SU-DHL-6 (cell line): Measurements from ENCODE around the gene CNTFR.

Source experiments
- H2AFZ ChIP-seq: fragments of 200-600 bp; sonication (generic); 2 replicates; pipeline ENCODE4 v1.6.1; 2014; ENCODE audit warnings: low read depth, mild to moderate bottlenecking, moderate library complexity, mixed read lengths, antibody characterized with exemption, low read length; ENCODE audit not compliant: severe bottlenecking
- H3F3A ChIP-seq: fragments of 200-600 bp; shearing (Covaris generic); 2 replicates; pipeline ENCODE4 v1.6.0; 2016; ENCODE audit warnings: antibody characterized with exemption, mild to moderate bottlenecking; ENCODE audit not compliant: insufficient read depth
- H3K27ac ChIP-seq: fragments of 200-600 bp; sonication (generic); 2 replicates; pipeline ENCODE4 v1.5.1; 2016; ENCODE audit warnings: low read depth, mild to moderate bottlenecking, low read length, moderate library complexity, mixed read lengths
- H3K27me3 ChIP-seq: fragments of 200-600 bp; sonication (generic), shearing (Covaris generic); 2 replicates; pipeline ENCODE4 v1.6.0; 2014; ENCODE audit warnings: mild to moderate bottlenecking, low read length
- H3K36me3 ChIP-seq: fragments of 200-600 bp; sonication (generic); 2 replicates; pipeline ENCODE4 v1.6.1; 2014; ENCODE audit warnings: mild to moderate bottlenecking, low read length, mixed read lengths
- H3K4me2 ChIP-seq: fragments of 300-600, 200-600 bp; shearing (Covaris generic), sonication (generic); 2 replicates; pipeline ENCODE4 v1.6.0; 2014; ENCODE audit warnings: low read length, low read depth, mild to moderate bottlenecking; ENCODE audit not compliant: poor library complexity, severe bottlenecking
- H3K4me3 ChIP-seq: fragments of 200-600 bp; sonication (generic); 2 replicates; pipeline ENCODE4 v1.5.1; 2014; ENCODE audit warnings: antibody characterized with exemption, low read length, mild to moderate bottlenecking, mixed read lengths; ENCODE audit not compliant: insufficient read depth, poor library complexity, severe bottlenecking
- H3K79me2 ChIP-seq: fragments of 200-600 bp; sonication (generic); 2 replicates; pipeline ENCODE4 v1.6.1; 2014; ENCODE audit warnings: mild to moderate bottlenecking, low read length, moderate library complexity; ENCODE audit not compliant: insufficient read depth
- H3K9ac ChIP-seq: fragments of 200-600 bp; sonication (generic); 2 replicates; pipeline ENCODE4 v1.7.0; 2014; ENCODE audit warnings: mild to moderate bottlenecking, low read length
- H3K9me2 ChIP-seq: fragments of 200-600 bp; sonication (generic); replicated peaks from 2 replicates; pipeline ENCODE4 v1.6.1; 2014; ENCODE audit warnings: low read length; ENCODE audit not compliant: insufficient read depth
- H3K9me3 ChIP-seq: fragments of 200-600 bp; sonication (generic); 2 replicates; pipeline ENCODE4 v1.6.1; 2014; ENCODE audit warnings: low read length, mixed read lengths; ENCODE audit not compliant: insufficient read depth
- H4K20me1 ChIP-seq: fragments of 200-600 bp; sonication (generic); 2 replicates; pipeline ENCODE4 v1.6.1; 2014; ENCODE audit warnings: low read depth, mild to moderate bottlenecking, antibody characterized with exemption, low read length, moderate library complexity, mixed read lengths
- EZH2phosphoT487 ChIP-seq: fragments of 200-600 bp; sonication (generic), shearing (Covaris generic); conservative IDR thresholded peaks from 2 replicates; pipeline ENCODE4 v1.6.1; 2018; ENCODE audit warnings: mild to moderate bottlenecking, antibody characterized with exemption, low read length, moderate library complexity, mixed read lengths
- TF ChIP-seq, protein P1 (sequence below): fragments of 200-600 bp; sonication (generic); IDR thresholded peaks from one replicate; pipeline ENCODE4 v1.5.1; 2017; ENCODE audit warnings: antibody characterized with exemption, mild to moderate bottlenecking, low read length, moderate library complexity; ENCODE audit not compliant: insufficient read depth, poor library complexity, severe bottlenecking

The CNTFR gene

DNA sequence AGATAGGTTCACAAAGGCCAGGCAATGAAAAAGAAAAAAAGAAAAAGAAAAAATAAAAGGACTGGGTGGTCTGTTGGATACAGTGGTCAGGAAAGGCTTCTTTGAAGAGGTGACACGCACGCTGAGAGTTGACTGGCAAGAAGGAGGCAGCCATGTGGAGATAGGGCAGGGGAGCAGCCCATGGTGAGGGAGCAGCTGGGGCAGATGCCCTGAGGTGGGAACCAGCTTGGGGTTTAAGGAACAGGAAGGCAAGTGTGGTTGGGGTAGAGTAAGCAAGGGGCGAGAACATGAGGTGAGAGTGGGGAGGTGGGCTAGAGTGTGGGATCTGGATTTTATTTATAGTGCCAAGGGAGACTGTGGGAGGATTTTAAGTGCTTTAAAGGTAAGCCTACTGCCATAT lies 73.6 kb downstream of the CNTFR start:
- H3K9me3 ChIP-seq, result no peaks in the 10 kb centered on the region
- TF ChIP-seq EZH2phosphoT487, result no peak
- TF ChIP-seq, protein P1, sequence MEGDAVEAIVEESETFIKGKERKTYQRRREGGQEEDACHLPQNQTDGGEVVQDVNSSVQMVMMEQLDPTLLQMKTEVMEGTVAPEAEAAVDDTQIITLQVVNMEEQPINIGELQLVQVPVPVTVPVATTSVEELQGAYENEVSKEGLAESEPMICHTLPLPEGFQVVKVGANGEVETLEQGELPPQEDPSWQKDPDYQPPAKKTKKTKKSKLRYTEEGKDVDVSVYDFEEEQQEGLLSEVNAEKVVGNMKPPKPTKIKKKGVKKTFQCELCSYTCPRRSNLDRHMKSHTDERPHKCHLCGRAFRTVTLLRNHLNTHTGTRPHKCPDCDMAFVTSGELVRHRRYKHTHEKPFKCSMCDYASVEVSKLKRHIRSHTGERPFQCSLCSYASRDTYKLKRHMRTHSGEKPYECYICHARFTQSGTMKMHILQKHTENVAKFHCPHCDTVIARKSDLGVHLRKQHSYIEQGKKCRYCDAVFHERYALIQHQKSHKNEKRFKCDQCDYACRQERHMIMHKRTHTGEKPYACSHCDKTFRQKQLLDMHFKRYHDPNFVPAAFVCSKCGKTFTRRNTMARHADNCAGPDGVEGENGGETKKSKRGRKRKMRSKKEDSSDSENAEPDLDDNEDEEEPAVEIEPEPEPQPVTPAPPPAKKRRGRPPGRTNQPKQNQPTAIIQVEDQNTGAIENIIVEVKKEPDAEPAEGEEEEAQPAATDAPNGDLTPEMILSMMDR, result no peak
- H3F3A ChIP-seq, result no peaks in the 10 kb centered on the region
- H3K36me3 ChIP-seq, result no peaks in the 10 kb centered on the region
- H3K9ac ChIP-seq, result no peak overlapping the region
- H3K9me2 ChIP-seq, result no peaks in the 10 kb centered on the region
- H3K79me2 ChIP-seq, result no peaks in the 10 kb centered on the region
- no peaks in the 10 kb centered on the region for H4K20me1 ChIP-seq
- no peak overlapping the region for H2AFZ ChIP-seq
- no peaks in the 10 kb centered on the region for H3K27me3 ChIP-seq
- H3K4me3 ChIP-seq, result no peak overlapping the region
- no peak overlapping the region for H3K27ac ChIP-seq
- no peak overlapping the region for H3K4me2 ChIP-seq

DNA sequence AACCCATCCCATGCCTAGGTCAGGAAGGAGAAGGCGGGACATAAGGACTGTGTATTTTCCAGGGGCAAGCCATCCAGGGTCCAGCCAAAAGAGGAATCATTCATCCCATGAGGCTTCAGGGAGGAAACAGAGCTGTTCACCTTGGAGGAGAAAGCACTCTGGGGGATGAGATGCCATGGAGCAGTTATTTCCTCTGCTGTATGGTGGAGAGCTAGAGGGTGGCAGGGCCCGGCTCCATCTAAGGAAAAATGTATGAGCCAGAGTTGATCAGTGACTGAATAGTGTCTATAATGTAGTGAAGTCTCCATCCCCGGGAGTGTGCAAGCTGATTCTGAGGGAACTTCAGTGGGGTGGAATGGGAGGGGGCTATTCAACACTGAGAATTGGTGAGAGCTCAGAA lies 74.7 kb downstream of the CNTFR start:
- H3K36me3 ChIP-seq, result no peaks in the 10 kb centered on the region
- no peaks in the 10 kb centered on the region for H3K27me3 ChIP-seq
- no peak overlapping the region for H3K4me3 ChIP-seq
- no peak overlapping the region for H3K4me2 ChIP-seq
- H3K79me2 ChIP-seq, result no peaks in the 10 kb centered on the region
- H4K20me1 ChIP-seq, result no peaks in the 10 kb centered on the region
- H3K9ac ChIP-seq, result no peak overlapping the region
- H3F3A ChIP-seq, result no peaks in the 10 kb centered on the region
- no peak for TF ChIP-seq EZH2phosphoT487
- TF ChIP-seq, protein P1, result no peak
- no peak overlapping the region for H2AFZ ChIP-seq
- no peaks in the 10 kb centered on the region for H3K9me2 ChIP-seq
- H3K9me3 ChIP-seq, result no peaks in the 10 kb centered on the region
- no peak overlapping the region for H3K27ac ChIP-seq

DNA sequence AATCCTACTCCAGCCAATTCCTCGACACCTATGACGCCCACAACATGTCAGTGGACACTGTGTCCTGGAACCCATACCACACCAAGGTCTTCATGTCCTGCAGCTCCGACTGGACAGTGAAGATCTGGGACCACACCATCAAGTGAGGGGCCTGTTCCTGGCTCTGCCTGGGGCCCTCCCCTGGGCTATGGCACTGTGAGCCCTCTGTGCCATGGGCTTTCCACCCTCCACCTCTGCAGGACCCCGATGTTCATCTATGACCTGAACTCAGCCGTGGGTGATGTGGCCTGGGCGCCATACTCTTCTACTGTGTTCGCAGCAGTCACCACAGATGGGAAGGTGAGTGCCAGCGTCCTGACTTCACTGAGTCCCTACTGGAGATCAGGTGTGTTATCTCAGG lies 75.1 kb downstream of the CNTFR start:
- Histone ChIP-seq H3K4me2 (no peak overlapping the region), H3K9me2 (no peaks in the 10 kb centered on the region), H3K4me3 (no peak overlapping the region), H3K36me3 (no peaks in the 10 kb centered on the region), H2AFZ (no peak overlapping the region), H3K27ac (no peak overlapping the region), H3K9me3 (no peaks in the 10 kb centered on the region), H3F3A (no peaks in the 10 kb centered on the region), H3K79me2 (no peaks in the 10 kb centered on the region), H3K9ac (no peak overlapping the region), H3K27me3 (no peaks in the 10 kb centered on the region), H4K20me1 (no peaks in the 10 kb centered on the region)
- TF ChIP-seq, protein P1, result no peak
- no peak for TF ChIP-seq EZH2phosphoT487
